ENCODE measurements around the gene SAMD10.

DNA sequence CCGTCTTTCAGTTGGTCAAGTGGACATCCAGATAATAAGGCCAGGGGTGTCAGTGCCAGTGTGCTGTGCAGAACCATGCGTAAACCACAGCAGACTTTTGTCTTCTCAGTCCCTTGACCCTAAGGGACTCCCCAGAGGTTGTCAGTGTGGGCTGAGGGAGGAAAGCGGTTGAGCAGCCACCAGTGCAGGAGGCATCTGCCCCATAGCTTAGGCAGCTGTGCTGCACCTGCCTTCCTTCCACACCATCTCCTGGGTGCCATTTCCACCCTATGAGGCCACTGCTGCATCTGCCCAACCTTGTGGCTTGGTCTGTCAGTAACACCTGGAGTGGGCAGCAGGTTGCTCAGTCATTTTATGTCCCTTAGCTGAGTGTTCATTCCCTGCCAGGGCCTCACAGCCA, 27.5 kb upstream of the SAMD10 start:
- TF ChIP-seq, protein P1, sequence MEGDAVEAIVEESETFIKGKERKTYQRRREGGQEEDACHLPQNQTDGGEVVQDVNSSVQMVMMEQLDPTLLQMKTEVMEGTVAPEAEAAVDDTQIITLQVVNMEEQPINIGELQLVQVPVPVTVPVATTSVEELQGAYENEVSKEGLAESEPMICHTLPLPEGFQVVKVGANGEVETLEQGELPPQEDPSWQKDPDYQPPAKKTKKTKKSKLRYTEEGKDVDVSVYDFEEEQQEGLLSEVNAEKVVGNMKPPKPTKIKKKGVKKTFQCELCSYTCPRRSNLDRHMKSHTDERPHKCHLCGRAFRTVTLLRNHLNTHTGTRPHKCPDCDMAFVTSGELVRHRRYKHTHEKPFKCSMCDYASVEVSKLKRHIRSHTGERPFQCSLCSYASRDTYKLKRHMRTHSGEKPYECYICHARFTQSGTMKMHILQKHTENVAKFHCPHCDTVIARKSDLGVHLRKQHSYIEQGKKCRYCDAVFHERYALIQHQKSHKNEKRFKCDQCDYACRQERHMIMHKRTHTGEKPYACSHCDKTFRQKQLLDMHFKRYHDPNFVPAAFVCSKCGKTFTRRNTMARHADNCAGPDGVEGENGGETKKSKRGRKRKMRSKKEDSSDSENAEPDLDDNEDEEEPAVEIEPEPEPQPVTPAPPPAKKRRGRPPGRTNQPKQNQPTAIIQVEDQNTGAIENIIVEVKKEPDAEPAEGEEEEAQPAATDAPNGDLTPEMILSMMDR (IDR thresholded peaks at IDR 0.05) = no peak
- no peak for TF ChIP-seq POLR2A (IDR thresholded peaks at IDR 0.05)

Measured in testis (tissue), 2 donors.